GM21529 (cell line): ENCODE measurements around the gene CIT.
A peak's percentile ranks its signal among the peaks of the same experiment; 100 is the strongest.
"Not testable (repeated sequence)": the region's sequence is repeated elsewhere in the genome, so short reads cannot be mapped to it uniquely, and the experiment has no call there.

Experiments
- ATAC-seq: cut with Tn5 transposase; IDR thresholded peaks from one replicate; pipeline ENCODE4 v1.9.1; 2021; ENCODE audit not compliant: unreplicated experiment

CIT gene, protein sequence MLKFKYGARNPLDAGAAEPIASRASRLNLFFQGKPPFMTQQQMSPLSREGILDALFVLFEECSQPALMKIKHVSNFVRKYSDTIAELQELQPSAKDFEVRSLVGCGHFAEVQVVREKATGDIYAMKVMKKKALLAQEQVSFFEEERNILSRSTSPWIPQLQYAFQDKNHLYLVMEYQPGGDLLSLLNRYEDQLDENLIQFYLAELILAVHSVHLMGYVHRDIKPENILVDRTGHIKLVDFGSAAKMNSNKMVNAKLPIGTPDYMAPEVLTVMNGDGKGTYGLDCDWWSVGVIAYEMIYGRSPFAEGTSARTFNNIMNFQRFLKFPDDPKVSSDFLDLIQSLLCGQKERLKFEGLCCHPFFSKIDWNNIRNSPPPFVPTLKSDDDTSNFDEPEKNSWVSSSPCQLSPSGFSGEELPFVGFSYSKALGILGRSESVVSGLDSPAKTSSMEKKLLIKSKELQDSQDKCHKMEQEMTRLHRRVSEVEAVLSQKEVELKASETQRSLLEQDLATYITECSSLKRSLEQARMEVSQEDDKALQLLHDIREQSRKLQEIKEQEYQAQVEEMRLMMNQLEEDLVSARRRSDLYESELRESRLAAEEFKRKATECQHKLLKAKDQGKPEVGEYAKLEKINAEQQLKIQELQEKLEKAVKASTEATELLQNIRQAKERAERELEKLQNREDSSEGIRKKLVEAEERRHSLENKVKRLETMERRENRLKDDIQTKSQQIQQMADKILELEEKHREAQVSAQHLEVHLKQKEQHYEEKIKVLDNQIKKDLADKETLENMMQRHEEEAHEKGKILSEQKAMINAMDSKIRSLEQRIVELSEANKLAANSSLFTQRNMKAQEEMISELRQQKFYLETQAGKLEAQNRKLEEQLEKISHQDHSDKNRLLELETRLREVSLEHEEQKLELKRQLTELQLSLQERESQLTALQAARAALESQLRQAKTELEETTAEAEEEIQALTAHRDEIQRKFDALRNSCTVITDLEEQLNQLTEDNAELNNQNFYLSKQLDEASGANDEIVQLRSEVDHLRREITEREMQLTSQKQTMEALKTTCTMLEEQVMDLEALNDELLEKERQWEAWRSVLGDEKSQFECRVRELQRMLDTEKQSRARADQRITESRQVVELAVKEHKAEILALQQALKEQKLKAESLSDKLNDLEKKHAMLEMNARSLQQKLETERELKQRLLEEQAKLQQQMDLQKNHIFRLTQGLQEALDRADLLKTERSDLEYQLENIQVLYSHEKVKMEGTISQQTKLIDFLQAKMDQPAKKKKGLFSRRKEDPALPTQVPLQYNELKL (N-terminal part only)

DNA sequence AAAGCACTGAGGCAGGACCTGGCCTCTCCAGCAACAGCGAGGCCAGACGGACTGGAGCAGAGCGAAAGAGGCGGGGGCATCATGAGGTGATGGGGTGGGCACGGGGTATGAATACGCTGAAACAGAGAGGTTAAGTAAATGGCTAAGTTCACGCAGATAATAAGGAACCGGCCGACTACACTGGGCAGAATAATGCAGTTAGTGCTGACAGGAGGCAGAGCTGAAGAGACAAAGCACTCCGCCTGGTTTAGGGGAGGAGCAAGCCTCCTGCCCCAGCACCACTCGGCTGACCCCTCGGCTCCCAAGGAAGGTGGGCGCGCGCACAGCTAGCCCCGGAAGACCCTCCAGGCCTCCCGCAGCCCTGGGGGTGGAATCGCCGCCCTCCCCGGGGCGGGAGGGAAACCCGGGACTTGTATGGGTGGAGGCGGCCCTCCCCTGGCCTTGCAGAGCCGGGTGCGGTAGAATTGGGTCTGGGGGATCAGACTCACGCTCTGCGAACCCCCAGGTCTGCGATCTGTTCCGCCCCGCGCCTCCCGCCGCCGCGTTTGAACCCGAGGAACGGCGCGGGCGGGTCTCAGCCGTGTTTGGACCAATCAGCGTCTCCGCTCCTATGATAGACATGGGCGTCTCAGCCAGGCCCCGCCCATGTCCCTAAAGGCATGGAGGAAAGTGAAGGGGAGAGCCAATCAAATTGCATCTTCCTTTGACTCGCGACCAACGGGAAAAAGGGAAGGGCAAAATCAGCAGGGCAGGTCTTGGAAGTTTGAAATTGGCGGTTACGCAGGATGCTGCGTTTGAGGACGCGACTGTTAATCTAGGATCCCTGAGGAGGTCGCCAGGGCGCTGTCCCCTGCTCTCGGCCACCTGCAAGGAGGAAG is at the start of gene CIT:
TSS of gene CIT (minus strand) at position 560 of the 878 bp plus-strand sequence. CDS start 1,152 bp downstream, outside the sequence.
- ATAC-seq, result peak; percentile 99

DNA sequence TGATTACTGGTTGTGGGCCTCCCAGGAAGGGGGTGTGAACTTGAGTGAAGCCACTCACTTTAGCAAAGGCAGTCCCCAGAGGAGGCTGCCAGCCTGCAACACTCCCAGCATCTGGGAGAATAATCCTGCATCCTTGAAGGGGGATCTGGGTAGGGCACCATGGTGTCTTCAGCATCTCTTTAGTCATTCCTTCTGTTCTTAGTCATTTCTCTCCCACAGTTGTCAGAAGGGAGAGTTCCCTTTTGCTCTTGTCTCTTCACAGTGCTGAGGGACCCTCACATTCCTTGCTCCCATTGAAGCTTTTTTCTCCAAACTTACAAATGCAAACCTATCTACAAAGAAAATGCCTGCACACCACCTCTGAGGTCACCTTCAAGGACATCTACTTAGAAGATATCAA is 48.1 kb upstream of the CIT start:
- no peak for ATAC-seq

DNA sequence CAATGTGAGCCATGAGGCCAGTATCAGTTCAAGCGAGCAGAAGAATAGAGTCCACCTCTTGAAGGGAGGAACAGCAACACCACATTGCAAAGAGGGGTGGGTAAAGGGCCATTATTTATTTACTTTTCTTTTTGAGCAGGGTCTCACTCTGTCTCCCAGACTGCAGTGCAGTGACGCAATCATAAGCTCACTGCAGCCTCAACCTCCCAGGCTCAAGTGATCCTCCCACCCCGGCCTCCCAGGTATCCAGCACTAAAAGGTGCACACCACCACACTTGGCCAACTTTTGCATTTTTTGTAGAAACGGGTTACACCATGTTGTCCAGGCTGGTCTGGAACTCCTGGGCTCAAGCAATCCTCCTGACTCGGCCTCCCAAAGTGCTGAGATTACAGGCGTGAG is 42.9 kb upstream of the CIT start:
- no peak for ATAC-seq

DNA sequence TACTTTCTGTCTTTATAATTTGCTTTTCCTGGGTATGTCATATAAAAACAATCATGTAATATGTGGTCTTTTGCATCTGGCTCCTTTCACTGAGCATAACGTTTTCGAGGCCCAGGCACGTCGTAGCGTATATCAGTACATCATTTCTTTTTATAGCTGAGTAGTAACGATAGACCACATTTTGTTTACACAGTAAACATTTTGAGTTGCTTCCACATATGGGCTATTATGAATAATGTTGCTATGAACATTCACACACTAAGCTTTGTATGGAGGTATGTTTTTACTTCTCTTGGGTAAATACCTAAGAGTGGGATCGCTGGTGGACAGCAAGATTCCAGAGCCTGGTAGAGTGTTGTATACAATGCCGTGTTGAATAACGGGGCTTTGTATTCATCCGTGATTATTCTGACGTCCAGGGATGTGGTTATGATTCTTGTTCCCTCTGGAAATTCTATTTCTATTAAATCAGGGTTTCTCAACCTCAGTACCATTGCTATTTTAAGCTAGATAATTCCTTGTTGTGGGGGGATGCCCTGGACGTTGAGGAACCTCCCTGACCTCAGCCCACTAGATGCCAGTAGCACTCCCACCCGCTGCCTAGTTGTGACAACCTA is 38.9 kb upstream of the CIT start:
- ATAC-seq, result no peak

- no peak for ATAC-seq
Measured at GRCh38 chr12:119914666-119915065, 37.5 kb upstream of the CIT start.

DNA sequence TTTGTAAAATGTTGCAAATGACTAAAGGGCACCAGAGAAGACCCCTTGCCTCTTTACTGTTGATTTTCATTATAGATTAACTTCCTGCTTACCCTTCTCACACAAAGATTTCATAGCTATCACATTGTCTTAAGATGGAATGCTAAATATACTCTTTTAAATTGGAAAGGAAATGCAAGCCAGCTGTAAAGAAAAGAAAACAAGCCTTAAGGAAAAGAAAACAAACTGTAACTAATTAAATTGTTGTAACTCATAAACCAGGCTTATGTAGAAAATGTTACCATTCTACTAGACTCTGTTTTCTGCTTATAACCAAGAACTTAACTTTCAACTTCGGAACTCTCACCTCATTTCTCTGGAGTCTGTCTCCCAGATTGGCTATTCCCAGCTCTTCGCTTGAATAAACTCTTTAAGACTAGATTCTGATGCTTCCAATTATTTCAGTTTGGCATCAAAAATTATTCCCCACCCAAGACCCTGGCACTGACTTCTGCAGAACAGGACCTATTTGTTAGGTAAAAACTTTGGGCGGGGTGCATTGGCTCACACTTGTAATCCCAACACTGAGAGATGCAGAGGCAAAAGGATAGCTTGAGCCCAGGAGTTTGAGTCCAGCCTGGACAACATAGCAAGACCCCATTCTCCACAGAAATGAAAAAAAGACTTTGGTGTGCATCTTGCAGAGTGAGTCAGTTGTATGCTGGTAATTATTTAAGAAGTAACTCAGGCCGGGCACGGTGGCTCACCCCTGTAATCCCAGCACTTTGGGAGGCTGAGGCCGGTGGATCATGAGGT is 36.6 kb upstream of the CIT start:
- no peak for ATAC-seq

GRCh38 chr12:119911182-119911581 is 34.1 kb upstream of the CIT start:
- no peak for ATAC-seq

DNA sequence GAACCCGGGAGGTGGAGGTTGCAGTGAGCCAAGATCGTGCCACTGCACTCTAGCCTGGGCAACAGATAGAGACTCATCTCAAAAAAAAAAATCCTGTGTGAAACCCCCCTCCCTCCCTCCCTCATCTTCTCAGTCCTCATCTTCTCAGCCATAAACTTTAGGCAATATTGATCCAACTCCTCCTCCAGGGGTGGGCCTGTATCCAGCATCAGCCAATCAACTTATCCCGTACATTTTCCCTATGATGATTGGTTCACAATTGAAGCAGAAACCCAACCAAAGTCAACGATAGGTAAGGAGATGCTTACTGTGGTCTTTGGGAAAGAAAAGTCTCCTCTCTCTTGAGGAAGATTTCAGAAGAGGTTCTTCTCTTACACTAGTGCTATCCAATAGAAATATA is 33.5 kb upstream of the CIT start:
- ATAC-seq, result no peak

- peak; percentile 82 for ATAC-seq
Measured at GRCh38 chr12:119902084-119902509, 25.0 kb upstream of the CIT start.

GRCh38 chr12:119901670-119902069 is 24.6 kb upstream of the CIT start:
- ATAC-seq, result no peak

DNA sequence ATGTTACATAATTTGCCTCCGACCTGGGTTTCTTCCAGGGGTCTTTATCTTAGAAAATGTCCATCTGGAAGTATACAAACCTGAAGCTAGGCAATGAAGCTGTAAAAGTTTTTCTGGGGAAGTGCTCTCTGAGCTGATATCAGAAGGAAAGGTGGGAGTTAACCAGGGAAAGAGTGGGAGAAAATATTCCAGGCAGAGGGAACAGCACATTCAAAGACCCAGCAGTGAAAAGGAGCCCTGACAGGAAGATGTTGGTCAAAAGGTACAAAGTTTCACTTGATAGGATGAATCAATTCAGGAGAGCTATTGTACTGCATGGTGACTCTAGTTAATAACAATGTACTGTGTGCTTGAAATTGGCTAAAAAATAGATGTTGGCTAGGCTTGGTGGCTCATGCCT is 17.8 kb upstream of the CIT start:
- ATAC-seq, result no peak

DNA sequence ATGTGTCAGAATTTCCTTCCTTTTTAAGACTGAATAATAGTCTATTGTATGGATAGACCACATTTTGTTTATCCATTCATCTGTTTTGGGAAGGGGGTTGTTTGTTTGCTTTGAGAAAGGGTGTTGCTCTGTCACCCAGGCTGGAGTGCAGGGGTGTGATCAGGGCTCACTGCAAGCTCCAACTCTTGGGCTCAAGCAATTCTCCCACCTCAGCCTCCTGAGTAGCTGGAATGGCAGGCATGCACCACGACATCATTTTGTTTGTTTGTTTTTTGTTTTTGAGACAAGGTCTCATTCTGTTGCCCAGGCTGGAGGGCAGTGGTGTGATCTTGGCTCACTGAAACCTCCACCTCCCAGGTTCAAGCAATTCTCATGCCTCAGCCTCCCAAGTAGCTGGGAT is 15.5 kb upstream of the CIT start:
- not testable (repeated sequence) for ATAC-seq

DNA sequence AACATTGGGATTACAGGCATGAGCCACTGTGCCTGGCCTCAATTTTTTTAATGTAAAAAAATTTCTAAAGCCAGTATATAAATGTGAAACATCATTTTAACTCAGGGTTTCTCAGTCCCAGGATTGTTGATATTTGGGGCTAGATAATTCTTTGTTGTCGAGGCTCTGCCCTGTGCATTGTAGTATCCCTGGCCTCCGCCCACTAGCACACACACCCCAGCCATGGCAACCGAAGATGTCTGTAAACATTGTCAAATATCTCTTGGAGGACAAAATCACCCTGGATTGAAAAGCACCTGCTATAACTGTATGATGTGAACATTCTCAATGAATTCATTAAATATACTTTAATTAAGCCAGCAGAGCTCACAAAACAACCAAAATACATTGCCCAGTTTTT is 8.4 kb upstream of the CIT start:
- ATAC-seq, result no peak

DNA sequence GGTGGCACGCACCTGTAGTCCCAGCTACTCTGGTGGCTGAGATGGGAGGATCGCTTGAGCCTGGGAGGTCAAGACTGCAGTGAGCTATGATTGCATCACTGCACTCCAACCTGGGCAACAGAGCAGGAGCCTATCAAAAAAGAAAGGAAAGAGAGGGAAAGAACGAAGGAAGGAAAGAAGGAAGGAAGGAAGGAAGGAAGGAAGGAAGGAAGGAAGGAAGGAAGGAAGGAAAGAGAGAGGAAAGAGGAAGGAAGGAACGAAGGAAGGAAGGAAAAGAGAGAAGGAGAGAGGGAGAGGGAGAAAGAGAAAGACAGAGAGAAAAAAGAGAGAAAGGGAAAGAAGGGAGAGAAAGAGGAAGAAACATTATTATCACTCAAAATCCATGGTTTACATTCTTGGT is 6.7 kb upstream of the CIT start:
- ATAC-seq, result not testable (repeated sequence)

DNA sequence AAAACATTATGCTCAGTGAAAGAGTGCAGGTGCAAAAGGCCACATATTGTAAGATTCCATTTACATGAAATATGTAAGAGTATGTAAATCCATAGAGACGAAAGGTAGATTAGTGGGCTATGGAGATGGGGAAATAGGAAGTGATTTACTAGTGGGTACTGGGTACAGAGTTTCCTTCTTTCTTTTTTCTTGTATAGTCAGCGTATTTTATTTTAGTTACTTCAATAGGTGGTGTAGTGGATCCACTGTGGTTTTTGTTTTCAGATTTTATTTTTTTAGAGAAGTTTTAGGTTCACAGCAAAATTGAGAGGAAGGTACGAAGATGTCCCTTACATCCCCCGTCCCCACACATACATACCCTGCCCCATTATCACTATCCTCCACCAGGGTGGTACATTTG is 6.1 kb upstream of the CIT start:
- no peak for ATAC-seq

DNA sequence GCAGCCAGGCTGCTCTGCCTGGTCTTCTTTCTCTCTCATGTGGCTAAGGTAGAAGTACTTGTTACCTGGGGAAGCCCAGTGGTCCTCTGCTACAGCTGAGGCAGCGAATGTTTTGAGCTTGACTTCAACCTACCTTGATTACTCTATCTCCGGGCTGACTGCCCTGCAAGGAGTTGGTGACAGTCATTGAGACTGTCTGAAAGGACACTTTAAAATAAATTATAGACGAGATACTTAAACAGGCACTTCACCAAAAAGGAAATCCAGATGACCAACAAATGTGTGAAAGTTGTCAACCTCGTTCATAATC is 474 bp upstream of the CIT start:
- no peak for ATAC-seq

GRCh38 chr12:119870457-119870856 is 6.7 kb downstream of the CIT start:
- no peak for ATAC-seq

DNA sequence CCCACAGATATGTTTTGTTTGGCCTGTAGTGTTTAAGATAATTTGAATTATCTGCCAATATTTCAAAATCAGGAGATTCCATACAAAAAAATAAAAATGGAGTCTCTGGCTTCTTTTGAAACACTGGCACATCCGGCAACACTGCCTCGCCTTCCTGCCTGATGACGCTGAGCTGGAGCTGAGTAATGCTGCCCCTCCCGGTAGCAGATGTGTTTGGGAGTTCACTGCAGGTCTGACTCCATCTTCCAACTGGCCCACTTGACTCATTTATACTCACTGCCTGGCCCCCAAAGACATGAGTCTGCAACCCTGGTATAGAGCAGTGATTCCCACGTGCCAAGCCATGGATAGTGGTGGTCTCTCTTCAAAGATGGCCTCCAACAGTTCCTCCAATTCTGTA is 7.4 kb downstream of the CIT start:
- no peak for ATAC-seq

- ATAC-seq, result no peak
Measured at GRCh38 chr12:119868992-119869391, 8.1 kb downstream of the CIT start.
